GM12878 (cell line): ENCODE results near the gene LIPE. TPM values are rescaled to one million over a fixed set of nuclear protein-coding genes. Genes with fewer than 3 reads are reported as not detected.

Source experiments
- ATAC-seq: fragments of 200-7000 bp; cut with Tn5 transposase; 3 replicates; pipeline ENCODE4 v1.9.1; 2020; ENCODE audit warnings: mild to moderate bottlenecking, moderate library complexity
- BruUV-seq: library from RNA; stranded (reverse); fragments of 400-500 nt; replicated peaks from 2 replicates; lab custom pipeline; 2021; lab: Mats Ljungman, UMichigan
- CTCF ChIA-PET: fragments of 300-600 bp; sonication (Branson Sonifier 250); formaldehyde crosslinking; extraction: SDS; loops from one replicate; lab custom pipeline; 2021; ENCODE audit warnings: inconsistent platforms; lab: Yijun Ruan, JAX
- POLR2A ChIA-PET: fragments of 350-600 bp; formaldehyde crosslinking; extraction: SDS; loops from one replicate; lab custom pipeline; 2021; ENCODE audit warnings: inconsistent platforms; lab: Charles Lee
- RAD21 ChIA-PET: fragments of 300-600 bp; sonication (Branson Sonifier 250); formaldehyde crosslinking; loops from one replicate; lab custom pipeline; 2023; ENCODE audit warnings: antibody characterized with exemption; ENCODE audit not compliant: unreplicated experiment; lab: Charles Lee
- SMC1A ChIA-PET: fragments of 300-600 bp; sonication (Branson Sonifier 250); formaldehyde crosslinking; loops from one replicate; lab custom pipeline; 2023; ENCODE audit not compliant: unreplicated experiment, uncharacterized antibody; lab: Charles Lee
- DNase-seq: peaks from one replicate; pipeline ENCODE4 v3.0.0-alpha.2; 2011; ENCODE audit warnings: low read depth, low spot score
- FAIRE-seq: peaks from 3 replicates; lab custom pipeline; 2011; peaks lifted over from hg19 to GRCh38; lab: Jason Lieb, UNC
- H2AFZ ChIP-seq: 2 replicates; pipeline ENCODE4 v1.6.0; 2011; ENCODE audit warnings: low read depth, low read length, control low read depth; ENCODE audit not compliant: control insufficient read depth
- H3K27ac ChIP-seq: 2 replicates; pipeline ENCODE4 v1.5.1; 2011; ENCODE audit warnings: control low read depth; ENCODE audit not compliant: control insufficient read depth, insufficient read depth
- H3K27me3 ChIP-seq, 2 experiments: replicated peaks in 1 of 2; 2 replicates each; pipeline versions ENCODE4 v1.6.0 to v1.6.1; 2011; ENCODE audit warnings: low read length in 1 of 2; ENCODE audit not compliant: control insufficient read depth in 2 of 2, insufficient read depth in 2 of 2
- H3K36me3 ChIP-seq, 2 experiments: 2 replicates each; pipeline ENCODE4 v1.5.1; 2011; ENCODE audit warnings: low read length in 1 of 2; ENCODE audit not compliant: control insufficient read depth in 2 of 2, insufficient read depth in 2 of 2
- H3K4me1 ChIP-seq: 2 replicates; pipeline ENCODE4 v1.6.1; 2011; ENCODE audit warnings: mild to moderate bottlenecking, low read length, moderate library complexity, mixed read lengths; ENCODE audit not compliant: control insufficient read depth, insufficient read depth
- H3K4me2 ChIP-seq: 2 replicates; pipeline ENCODE4 v1.6.0; 2011; ENCODE audit warnings: control low read depth; ENCODE audit not compliant: control insufficient read depth, insufficient read depth
- H3K4me3 ChIP-seq: fragments of 200-600 bp; sonication (generic); 2 replicates; pipeline ENCODE4 v1.5.1; 2016
- H3K79me2 ChIP-seq: 2 replicates; pipeline ENCODE4 v1.6.0; 2011; ENCODE audit warnings: low read length; ENCODE audit not compliant: control insufficient read depth, insufficient read depth
- H3K9ac ChIP-seq: 2 replicates; pipeline ENCODE4 v1.8.0; 2011; ENCODE audit warnings: low read length, control low read depth, mixed read lengths; ENCODE audit not compliant: control insufficient read depth, insufficient read depth
- H3K9me3 ChIP-seq: replicated peaks from 3 replicates; pipeline ENCODE4 v1.5.1; 2011; ENCODE audit warnings: mild to moderate bottlenecking, low read length; ENCODE audit not compliant: control insufficient read depth, insufficient read depth
- H4K20me1 ChIP-seq: 2 replicates; pipeline ENCODE4 v1.6.0; 2011; ENCODE audit not compliant: control insufficient read depth, insufficient read depth
- ASH2L ChIP-seq: fragments of 300-600, 200-600 bp; sonication (generic); IDR thresholded peaks from 2 replicates; pipeline ENCODE4 v1.6.1; 2017; ENCODE audit warnings: low read depth, mild to moderate bottlenecking, borderline replicate concordance
- E2F8 ChIP-seq: fragments of 450-650 bp; IDR thresholded peaks from 2 replicates; pipeline ENCODE4 v1.6.1; 2018; ENCODE audit warnings: mild to moderate bottlenecking, low read depth, moderate library complexity; ENCODE audit not compliant: partially characterized antibody
- HSF1 ChIP-seq: fragments of 150-350 bp; IDR thresholded peaks from 2 replicates; pipeline ENCODE4 v1.6.1; 2014; ENCODE audit warnings: mild to moderate bottlenecking, low read depth, low read length
- IRF4 ChIP-seq: IDR thresholded peaks from 2 replicates; pipeline ENCODE4 v1.6.1; 2011; ENCODE audit warnings: low read depth, low read length
- NBN ChIP-seq: fragments of 450-650 bp; IDR thresholded peaks from 2 replicates; pipeline ENCODE4 v1.6.1; 2016
- SMAD5 ChIP-seq: IDR thresholded peaks from 2 replicates; pipeline ENCODE4 v1.6.1; 2016; ENCODE audit warnings: antibody characterized with exemption, low read depth
- SRF ChIP-seq, 2 experiments: IDR thresholded peaks; 2 replicates each; pipeline ENCODE4 v1.6.1; 2011; ENCODE audit warnings: low read depth in 2 of 2, low read length in 2 of 2, mild to moderate bottlenecking in 1 of 2, moderate library complexity in 1 of 2
- SUZ12 ChIP-seq: fragments of 200-600 bp; sonication (generic); IDR thresholded peaks from one replicate; pipeline ENCODE4 v1.6.1; 2018; ENCODE audit warnings: antibody characterized with exemption, mild to moderate bottlenecking; ENCODE audit not compliant: unreplicated experiment
- ZBED1 ChIP-seq: IDR thresholded peaks from 2 replicates; pipeline ENCODE4 v1.6.1; 2016; ENCODE audit warnings: borderline replicate concordance
- ZBTB40 ChIP-seq: fragments of 450-650 bp; IDR thresholded peaks from 2 replicates; pipeline ENCODE4 v1.6.1; 2016; ENCODE audit warnings: mild to moderate bottlenecking, moderate library complexity, borderline replicate concordance
- ZZZ3 ChIP-seq: IDR thresholded peaks from 2 replicates; pipeline ENCODE4 v1.6.1; 2011; ENCODE audit warnings: low read depth; ENCODE audit not compliant: control insufficient read depth, insufficient read length
- WGBS: methylation state at CpG from one replicate; pipeline ENCODE4 v1.1.6; 2016; ENCODE audit warnings: low lambda C conversion rate; ENCODE audit not compliant: insufficient replicate concordance, insufficient coverage; ENCODE audit errors: missing lambda C conversion rate; 5-methylcytosine and 5-hydroxymethylcytosine counted together
- in situ Hi-C: fragments of 300-500 bp; cut with MboI; formaldehyde crosslinking; loops from 9 replicates; pipeline ENCODE4 v1.14.3; 2018; ENCODE audit warnings: mixed read lengths
- intact Hi-C: fragments of 100-400 bp; cut with micrococcal nuclease; formaldehyde crosslinking; loops from one replicate; pipeline ENCODE4 v1.14.2; 2022; ENCODE audit not compliant: unreplicated experiment
- polyA plus RNA-seq, 11 experiments: library from polyadenylated mRNA; depleted of rRNA in 4 of 11; unstranded in 6 of 11; stranded (reverse) in 5 of 11; fragments of >200 nt; fragmentation: Nextera tagmentation in 4 of 11; fragmentation: Illumina TruSeq in 1 of 11; extraction: Ambion mirVana in 4 of 11; extraction: Trizol in 1 of 11; gene quantifications; 1 replicate in 1 of 11; 2 replicates in 10 of 11; pipeline versions ENCODE4 v1.2.1 to v1.2.3, GENCODE V29; 2011 to 2016; ENCODE audit warnings: inconsistent platforms in 2 of 11, missing spikeins in 2 of 11, low read depth in 1 of 11
- total RNA-seq, 4 experiments: library from RNA; depleted of rRNA in 3 of 4; stranded (reverse); fragments of >200 nt in 3 of 4; fragmentation: Illumina TruSeq in 1 of 4; extraction: Trizol in 1 of 4; gene quantifications; 2 replicates each; pipeline versions ENCODE4 v1.2.1 to v1.2.3, GENCODE V29; 2013 to 2021

Gene LIPE
- total and polyA plus RNA-seq, 10 of the 15 experiments (the other 5 are each of a cell fraction or from before 2014, with no cell fraction given), result 0.02 to 33.3 (median 9.5) TPM

GRCh38 chr19:42410371-42410770 lies 16.8 kb downstream of the LIPE start:
- H3K9me3 ChIP-seq, result no peaks in the 10 kb centered on the region
- in situ Hi-C loops (no loop called here), intact Hi-C loops (no loop called here)
- no peak for TF ChIP-seq IRF4
- TF ChIP-seq SRF (IDR thresholded peaks at IDR 0.05; ENCODE audit: low read depth in 2 of 2, low read length in 2 of 2), result no peak
- TF ChIP-seq ZBTB40, result no peak
- TF ChIP-seq HSF1, result no peak
- no peak for TF ChIP-seq NBN
- TF ChIP-seq ZZZ3, result no peak
- TF ChIP-seq SMAD5, result no peak
- TF ChIP-seq ASH2L, result no peak
- TF ChIP-seq SUZ12, result no peak
- no peak for TF ChIP-seq E2F8
- no peak for TF ChIP-seq ZBED1
- FAIRE-seq (no peak), ATAC-seq (no peak), DNase-seq (no peak)
- 88% methylated on average over 28 of the region's 30 CpGs for WGBS
- ChIA-PET SMC1A (interaction anchor here (1.4 kb wide), 1 partner anchor 14 kb away, joined by 4 read pairs; no protein-coding TSS in a partner anchor), POLR2A (no interaction called here), RAD21 (interaction anchor here (0.6 kb wide), 1 partner anchor 23 kb away, joined by 3 read pairs; no protein-coding TSS in a partner anchor), CTCF (interaction anchor here (1.2 to 1.3 kb wide), 2 partner anchors 10 to 13 kb away, joined by 4 read pairs; no protein-coding TSS in a partner anchor)
- H3K27me3 ChIP-seq, result no peaks in the 10 kb centered on the region
- no peak overlapping the region for H3K4me3 ChIP-seq
- no peaks in the 10 kb centered on the region for H3K79me2 ChIP-seq
- BruUV-seq, result no TSS peak
- no peaks in the 10 kb centered on the region for H4K20me1 ChIP-seq
- no peak overlapping the region for H3K4me2 ChIP-seq
- H3K4me1 ChIP-seq, result no peaks in the 10 kb centered on the region
- H3K9ac ChIP-seq, result no peak overlapping the region
- H3K27ac ChIP-seq, result no peak overlapping the region
- H2AFZ ChIP-seq, result no peak overlapping the region
- peaks cover 3 to 5% of the 10 kb centered on the region in 2 experiments; a peak in 3 of 4 replicates for H3K36me3 ChIP-seq
